ENCODE results near the gene WDR12.

The WDR12 gene

DNA sequence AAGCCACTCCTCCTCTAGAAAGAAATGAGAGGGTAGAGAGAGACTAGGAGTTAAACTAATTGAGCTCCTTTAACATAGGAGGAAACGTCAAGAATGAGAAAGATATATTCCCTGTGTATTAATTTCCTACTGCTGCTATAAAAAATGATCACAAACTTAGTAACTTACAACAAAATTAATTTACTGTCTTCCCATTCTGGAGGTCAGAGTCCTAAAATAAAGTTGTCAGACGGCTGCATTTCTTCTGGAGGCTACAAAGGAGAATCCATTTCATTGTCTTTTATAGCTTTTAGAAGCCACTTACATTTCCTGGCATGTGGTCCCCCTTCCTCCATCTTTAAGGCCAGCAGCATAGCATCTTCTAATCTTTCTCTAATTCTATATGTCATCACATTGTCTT, 66.8 kb downstream of the WDR12 start:
- no peak for TF ChIP-seq EZH2phosphoT487 (IDR thresholded peaks at IDR 0.05; ENCODE audit: low read length)
- TF ChIP-seq, protein P1, sequence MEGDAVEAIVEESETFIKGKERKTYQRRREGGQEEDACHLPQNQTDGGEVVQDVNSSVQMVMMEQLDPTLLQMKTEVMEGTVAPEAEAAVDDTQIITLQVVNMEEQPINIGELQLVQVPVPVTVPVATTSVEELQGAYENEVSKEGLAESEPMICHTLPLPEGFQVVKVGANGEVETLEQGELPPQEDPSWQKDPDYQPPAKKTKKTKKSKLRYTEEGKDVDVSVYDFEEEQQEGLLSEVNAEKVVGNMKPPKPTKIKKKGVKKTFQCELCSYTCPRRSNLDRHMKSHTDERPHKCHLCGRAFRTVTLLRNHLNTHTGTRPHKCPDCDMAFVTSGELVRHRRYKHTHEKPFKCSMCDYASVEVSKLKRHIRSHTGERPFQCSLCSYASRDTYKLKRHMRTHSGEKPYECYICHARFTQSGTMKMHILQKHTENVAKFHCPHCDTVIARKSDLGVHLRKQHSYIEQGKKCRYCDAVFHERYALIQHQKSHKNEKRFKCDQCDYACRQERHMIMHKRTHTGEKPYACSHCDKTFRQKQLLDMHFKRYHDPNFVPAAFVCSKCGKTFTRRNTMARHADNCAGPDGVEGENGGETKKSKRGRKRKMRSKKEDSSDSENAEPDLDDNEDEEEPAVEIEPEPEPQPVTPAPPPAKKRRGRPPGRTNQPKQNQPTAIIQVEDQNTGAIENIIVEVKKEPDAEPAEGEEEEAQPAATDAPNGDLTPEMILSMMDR (IDR thresholded peaks at IDR 0.05; ENCODE audit: low read length), result no peak
- no peak for TF ChIP-seq EZH2 (optimal IDR thresholded peaks at IDR 0.05; ENCODE audit: low read depth, low read length)
- no peaks in the 10 kb centered on the region for H3K36me3 ChIP-seq (replicated peaks; ENCODE audit: insufficient read depth, low read length)

DNA sequence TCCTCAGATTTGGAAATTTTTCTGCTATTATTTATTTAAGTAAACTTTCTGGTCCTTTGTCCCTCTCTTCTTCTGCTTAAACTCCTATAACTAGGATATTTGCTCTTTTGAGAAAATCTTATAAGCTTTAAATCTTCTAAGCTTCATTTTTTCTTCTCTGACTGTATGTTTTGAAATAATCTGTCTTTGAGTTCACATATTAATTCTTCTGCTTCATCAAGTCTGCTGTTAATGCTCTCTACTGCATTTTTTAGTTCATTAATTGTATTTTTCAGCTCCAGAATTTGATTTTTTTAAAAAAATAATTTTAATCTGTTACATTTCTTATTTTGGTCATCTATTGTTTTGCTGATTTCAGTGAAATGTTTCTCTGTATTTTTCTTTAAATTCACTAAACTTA, 68.8 kb downstream of the WDR12 start:
- TF ChIP-seq EZH2 (optimal IDR thresholded peaks at IDR 0.05; ENCODE audit: low read depth, low read length) (no peak), EZH2phosphoT487 (IDR thresholded peaks at IDR 0.05; ENCODE audit: low read length) (no peak)
- TF ChIP-seq, protein P1 (IDR thresholded peaks at IDR 0.05; ENCODE audit: low read length), result no peak
- H3K9me3 ChIP-seq (replicated peaks; ENCODE audit: insufficient read depth, low read length), result no peaks in the 10 kb centered on the region
- H2AFZ ChIP-seq (ENCODE audit: low read length), result no peak overlapping the region
- DNase-seq, result no peak
- H3K4me2 ChIP-seq (ENCODE audit: low read depth, low read length), result no peak overlapping the region
- H3K4me1 ChIP-seq (ENCODE audit: low read length), result no peaks in the 10 kb centered on the region
- H3K9ac ChIP-seq (ENCODE audit: low read length), result no peak overlapping the region
- no peak overlapping the region for H3K27ac ChIP-seq (ENCODE audit: low read length)
- no peaks in the 10 kb centered on the region for H3K79me2 ChIP-seq (ENCODE audit: low read length)
- no peak overlapping the region for H3K4me3 ChIP-seq (ENCODE audit: low read length)
- H4K20me1 ChIP-seq (ENCODE audit: insufficient read depth, low read length), result no peaks in the 10 kb centered on the region
- H3K36me3 ChIP-seq (replicated peaks; ENCODE audit: insufficient read depth, low read length), result no peaks in the 10 kb centered on the region
- no peaks in the 10 kb centered on the region for H3K27me3 ChIP-seq (replicated peaks; ENCODE audit: insufficient read depth, low read length)
- H3F3A ChIP-seq (ENCODE audit: insufficient read depth, low read length), result no peaks in the 10 kb centered on the region
- H3K9me2 ChIP-seq (replicated peaks; ENCODE audit: insufficient read depth, low read length), result no peaks in the 10 kb centered on the region

More for the DNA sequence above, 66.8 kb downstream of the WDR12 start:
- DNase-seq, result no peak
- H4K20me1 ChIP-seq (ENCODE audit: insufficient read depth, low read length), result no peaks in the 10 kb centered on the region
- no peak overlapping the region for H3K4me2 ChIP-seq (ENCODE audit: low read depth, low read length)
- H3K4me3 ChIP-seq (ENCODE audit: low read length), result no peak overlapping the region
- H3K4me1 ChIP-seq (ENCODE audit: low read length), result no peaks in the 10 kb centered on the region
- no peaks in the 10 kb centered on the region for H3K9me2 ChIP-seq (replicated peaks; ENCODE audit: insufficient read depth, low read length)
- no peaks in the 10 kb centered on the region for H3K79me2 ChIP-seq (ENCODE audit: low read length)
- H3F3A ChIP-seq (ENCODE audit: insufficient read depth, low read length), result no peaks in the 10 kb centered on the region
- no peak overlapping the region for H3K9ac ChIP-seq (ENCODE audit: low read length)
- no peak overlapping the region for H2AFZ ChIP-seq (ENCODE audit: low read length)
- H3K27ac ChIP-seq (ENCODE audit: low read length), result no peak overlapping the region
- no peaks in the 10 kb centered on the region for H3K9me3 ChIP-seq (replicated peaks; ENCODE audit: insufficient read depth, low read length)
- no peaks in the 10 kb centered on the region for H3K27me3 ChIP-seq (replicated peaks; ENCODE audit: insufficient read depth, low read length)

DNA sequence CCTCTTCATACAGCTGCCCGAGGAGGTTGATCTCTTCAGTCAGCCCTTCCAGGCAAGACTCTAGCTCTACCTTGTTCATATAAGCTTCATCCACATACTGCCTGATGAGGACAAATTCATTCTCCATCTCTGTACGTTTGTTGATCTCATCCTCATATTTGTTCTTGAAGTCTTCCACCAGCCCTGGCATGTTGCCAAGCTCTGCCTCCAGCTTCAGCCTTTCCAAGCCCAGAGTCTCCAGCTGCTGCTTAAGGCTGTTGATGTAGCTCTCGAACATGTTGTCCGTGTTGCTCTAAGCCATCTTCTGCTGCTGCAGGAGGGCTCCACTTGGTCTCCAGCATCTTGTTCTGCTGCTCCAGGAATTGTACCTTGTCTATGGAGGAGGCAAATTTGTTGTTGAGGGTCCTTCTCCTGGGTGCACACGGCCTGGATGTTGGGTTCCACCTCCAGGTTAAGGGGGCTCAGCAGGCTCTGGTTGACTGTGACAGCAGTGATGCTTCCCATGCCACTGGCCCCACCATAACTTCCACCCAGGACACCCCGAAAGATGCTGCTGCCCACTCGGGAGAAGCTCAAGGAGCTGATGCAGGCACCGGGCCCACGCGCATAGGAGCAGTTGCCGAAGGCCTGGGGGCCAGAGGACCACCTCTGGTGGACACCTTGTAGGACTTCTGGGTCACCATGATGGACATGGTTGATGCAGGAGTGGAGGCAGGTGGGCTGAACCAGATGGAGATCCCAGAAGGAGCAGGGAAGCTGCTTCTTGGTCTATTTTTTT, 70.2 kb downstream of the WDR12 start:
- no peak overlapping the region for H3K27ac ChIP-seq (ENCODE audit: low read length)
- no peaks in the 10 kb centered on the region for H3K9me3 ChIP-seq (replicated peaks; ENCODE audit: insufficient read depth, low read length)
- H4K20me1 ChIP-seq (ENCODE audit: insufficient read depth, low read length), result no peaks in the 10 kb centered on the region
- no peak overlapping the region for H2AFZ ChIP-seq (ENCODE audit: low read length)
- H3K27me3 ChIP-seq (replicated peaks; ENCODE audit: insufficient read depth, low read length), result no peaks in the 10 kb centered on the region
- H3K4me3 ChIP-seq (ENCODE audit: low read length), result no peak overlapping the region
- H3K4me2 ChIP-seq (ENCODE audit: low read depth, low read length), result no peak overlapping the region
- no peaks in the 10 kb centered on the region for H3K4me1 ChIP-seq (ENCODE audit: low read length)
- H3K9ac ChIP-seq (ENCODE audit: low read length), result no peak overlapping the region
- H3F3A ChIP-seq (ENCODE audit: insufficient read depth, low read length), result no peaks in the 10 kb centered on the region
- TF ChIP-seq EZH2phosphoT487 (IDR thresholded peaks at IDR 0.05; ENCODE audit: low read length), result no peak
- no peak for TF ChIP-seq EZH2 (optimal IDR thresholded peaks at IDR 0.05; ENCODE audit: low read depth, low read length)
- TF ChIP-seq, protein P1 (IDR thresholded peaks at IDR 0.05; ENCODE audit: low read length), result no peak
- DNase-seq, result no peak
- H3K9me2 ChIP-seq (replicated peaks; ENCODE audit: insufficient read depth, low read length), result no peaks in the 10 kb centered on the region
- H3K79me2 ChIP-seq (ENCODE audit: low read length), result no peaks in the 10 kb centered on the region
- no peaks in the 10 kb centered on the region for H3K36me3 ChIP-seq (replicated peaks; ENCODE audit: insufficient read depth, low read length)
